Caco-2 (cell line): ENCODE measurements around the gene KLK1. TPM values are rescaled to one million over a fixed set of nuclear protein-coding genes. Genes with fewer than 3 reads are reported as not detected.

Experiments used
- BruUV-seq: library from RNA; stranded (reverse); fragments of 400-500 nt; replicated peaks from 2 replicates; lab custom pipeline; 2021; lab: Mats Ljungman, UMichigan
- CTCF ChIA-PET: fragments of 300-600 bp; sonication (Branson Sonifier 250); formaldehyde crosslinking; loops from one replicate; lab custom pipeline; 2022; ENCODE audit warnings: antibody characterized with exemption; lab: Charles Lee
- POLR2A ChIA-PET: fragments of 300-600 bp; sonication (Branson Sonifier 250); formaldehyde crosslinking; loops from one replicate; lab custom pipeline; 2022; ENCODE audit warnings: antibody characterized with exemption; lab: Charles Lee
- DNase-seq, 2 experiments: peaks; one replicate each; pipeline versions ENCODE4 v3.0.0 to v3.0.0-alpha.2; 2020 to 2022
- H3K27me3 ChIP-seq: replicated peaks from 2 replicates; pipeline ENCODE4 v1.6.0; 2011; ENCODE audit warnings: low read length; ENCODE audit not compliant: control insufficient read depth, insufficient read depth
- H3K36me3 ChIP-seq: 2 replicates; pipeline ENCODE4 v1.5.1; 2011; ENCODE audit warnings: low read length; ENCODE audit not compliant: control insufficient read depth, insufficient read depth
- H3K4me1 ChIP-seq: fragments of 250-450 bp; sonication (Bioruptor Pico); 2 replicates; pipeline ENCODE4 v1.5.1; 2020; ENCODE audit warnings: mild to moderate bottlenecking
- H3K4me3 ChIP-seq: 2 replicates; pipeline ENCODE4 v1.5.1; 2011; ENCODE audit warnings: low read depth, mild to moderate bottlenecking, control low read depth, low read length
- H3K9me3 ChIP-seq: fragments of 250-450 bp; sonication (Bioruptor Pico); 2 replicates; pipeline ENCODE4 v1.5.1; 2020; ENCODE audit warnings: mild to moderate bottlenecking, moderate library complexity
- H3K27ac Mint-ChIP-seq: one replicate; pipeline ENCODE4 v1.8.0; 2022; ENCODE audit warnings: mixed read lengths; ENCODE audit not compliant: unreplicated experiment
- H3K27me3 Mint-ChIP-seq: one replicate; pipeline ENCODE4 v1.8.0; 2022; ENCODE audit warnings: mixed read lengths; ENCODE audit not compliant: insufficient read depth, unreplicated experiment
- H3K36me3 Mint-ChIP-seq: one replicate; pipeline ENCODE4 v1.8.0; 2022; ENCODE audit warnings: mild to moderate bottlenecking, mixed read lengths; ENCODE audit not compliant: insufficient read depth, unreplicated experiment
- H3K4me1 Mint-ChIP-seq: one replicate; pipeline ENCODE4 v1.8.0; 2022; ENCODE audit warnings: low read depth, mixed read lengths; ENCODE audit not compliant: unreplicated experiment
- H3K4me3 Mint-ChIP-seq: one replicate; pipeline ENCODE4 v1.8.0; 2022; ENCODE audit warnings: mild to moderate bottlenecking, moderate library complexity, mixed read lengths; ENCODE audit not compliant: unreplicated experiment
- H3K9me3 Mint-ChIP-seq: one replicate; pipeline ENCODE4 v1.8.0; 2022; ENCODE audit warnings: mixed read lengths; ENCODE audit not compliant: unreplicated experiment
- intact Hi-C: fragments of 100-400 bp; cut with micrococcal nuclease; formaldehyde crosslinking; loops from one replicate; pipeline ENCODE4 v1.10.0; 2022; ENCODE audit not compliant: unreplicated experiment
- total RNA-seq: library from RNA; stranded (reverse); gene quantifications from 2 replicates; pipeline ENCODE4 v1.2.3, GENCODE V29; 2022
- TF ChIP-seq, protein P1 (sequence below), 2 experiments: fragments of 200-600 bp in 1 of 2; IDR thresholded peaks; 1 replicate in 1 of 2; 2 replicates in 1 of 2; pipeline versions ENCODE4 v1.5.1 to v1.8.0; 2011 to 2022; ENCODE audit warnings: antibody characterized with exemption in 1 of 2, control low read depth in 1 of 2, inconsistent platforms in 1 of 2, low read depth in 1 of 2, low read length in 1 of 2, mild to moderate bottlenecking in 1 of 2, moderate library complexity in 1 of 2; ENCODE audit not compliant: insufficient read depth in 1 of 2, severe bottlenecking in 1 of 2, unreplicated experiment in 1 of 2

Gene KLK1
- total RNA-seq, 1 experiment from 2014 or later: 0.73 TPM

DNA sequence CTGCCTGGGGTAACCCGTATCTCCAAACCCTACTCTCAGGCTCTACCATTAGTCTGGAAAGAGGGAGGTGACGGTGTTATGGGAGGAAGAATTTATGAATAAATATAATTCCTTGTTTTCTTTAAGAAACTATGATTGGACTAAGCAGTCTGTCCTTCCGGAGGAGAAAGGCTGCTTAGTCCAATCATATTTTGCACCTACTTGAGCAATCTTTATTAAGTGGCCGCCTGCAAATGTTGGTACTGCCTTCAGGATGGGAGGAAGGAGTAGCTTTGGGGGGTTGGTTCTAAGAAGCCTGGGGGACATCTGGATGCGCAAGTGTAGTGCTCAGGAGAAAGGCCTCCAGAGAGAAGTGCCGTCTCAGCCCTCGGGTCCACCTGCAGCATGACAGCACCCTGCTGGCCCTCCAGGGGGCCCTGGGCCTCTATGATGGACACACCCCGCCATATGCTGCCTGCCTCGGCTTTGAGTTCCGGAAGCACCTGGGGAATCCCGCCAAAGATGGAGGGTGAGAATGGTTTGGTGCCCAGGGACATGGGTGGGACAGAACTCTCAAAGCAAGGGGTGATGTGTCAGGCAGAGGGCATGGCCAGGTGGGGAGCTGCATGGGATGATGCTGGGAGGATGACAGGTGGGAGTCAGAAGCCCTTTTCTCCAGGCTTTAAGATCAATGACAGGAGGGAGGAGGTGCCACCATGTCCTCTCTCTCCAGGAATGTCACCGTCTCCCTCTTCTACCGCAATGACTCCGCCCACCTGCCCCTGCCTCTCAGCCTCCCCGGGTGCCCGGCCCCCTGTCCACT, 29.3 kb downstream of the KLK1 start:
- Mint-ChIP-seq H3K27me3 (peaks cover 5% of the 10 kb centered on the region), H3K4me1 (peaks cover 7% of the 10 kb centered on the region), H3K36me3 (peaks cover 92% of the 10 kb centered on the region), H3K27ac (peak overlapping the region; percentile 30), H3K9me3 (no peaks in the 10 kb centered on the region), H3K4me3 (no peak overlapping the region)
- ChIA-PET CTCF (no interaction called here), POLR2A (no interaction called here)
- TF ChIP-seq, protein P1, sequence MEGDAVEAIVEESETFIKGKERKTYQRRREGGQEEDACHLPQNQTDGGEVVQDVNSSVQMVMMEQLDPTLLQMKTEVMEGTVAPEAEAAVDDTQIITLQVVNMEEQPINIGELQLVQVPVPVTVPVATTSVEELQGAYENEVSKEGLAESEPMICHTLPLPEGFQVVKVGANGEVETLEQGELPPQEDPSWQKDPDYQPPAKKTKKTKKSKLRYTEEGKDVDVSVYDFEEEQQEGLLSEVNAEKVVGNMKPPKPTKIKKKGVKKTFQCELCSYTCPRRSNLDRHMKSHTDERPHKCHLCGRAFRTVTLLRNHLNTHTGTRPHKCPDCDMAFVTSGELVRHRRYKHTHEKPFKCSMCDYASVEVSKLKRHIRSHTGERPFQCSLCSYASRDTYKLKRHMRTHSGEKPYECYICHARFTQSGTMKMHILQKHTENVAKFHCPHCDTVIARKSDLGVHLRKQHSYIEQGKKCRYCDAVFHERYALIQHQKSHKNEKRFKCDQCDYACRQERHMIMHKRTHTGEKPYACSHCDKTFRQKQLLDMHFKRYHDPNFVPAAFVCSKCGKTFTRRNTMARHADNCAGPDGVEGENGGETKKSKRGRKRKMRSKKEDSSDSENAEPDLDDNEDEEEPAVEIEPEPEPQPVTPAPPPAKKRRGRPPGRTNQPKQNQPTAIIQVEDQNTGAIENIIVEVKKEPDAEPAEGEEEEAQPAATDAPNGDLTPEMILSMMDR (IDR thresholded peaks at IDR 0.05; ENCODE audit: insufficient read depth in 1 of 2, low read depth in 1 of 2, low read length in 1 of 2, severe bottlenecking in 1 of 2, unreplicated experiment in 1 of 2): peak; percentile 11 to 34
- Histone ChIP-seq H3K4me3 (no peak overlapping the region), H3K36me3 (peaks cover 8% of the 10 kb centered on the region), H3K27me3 (no peaks in the 10 kb centered on the region), H3K4me1 (no peaks in the 10 kb centered on the region), H3K9me3 (no peaks in the 10 kb centered on the region)
- DNase-seq: peak; percentile 69 to 71
- intact Hi-C loops: loop anchor here (2.0 kb wide), 1 partner anchor 129 kb away; no protein-coding TSS in a partner anchor
- BruUV-seq: no TSS peak

DNA sequence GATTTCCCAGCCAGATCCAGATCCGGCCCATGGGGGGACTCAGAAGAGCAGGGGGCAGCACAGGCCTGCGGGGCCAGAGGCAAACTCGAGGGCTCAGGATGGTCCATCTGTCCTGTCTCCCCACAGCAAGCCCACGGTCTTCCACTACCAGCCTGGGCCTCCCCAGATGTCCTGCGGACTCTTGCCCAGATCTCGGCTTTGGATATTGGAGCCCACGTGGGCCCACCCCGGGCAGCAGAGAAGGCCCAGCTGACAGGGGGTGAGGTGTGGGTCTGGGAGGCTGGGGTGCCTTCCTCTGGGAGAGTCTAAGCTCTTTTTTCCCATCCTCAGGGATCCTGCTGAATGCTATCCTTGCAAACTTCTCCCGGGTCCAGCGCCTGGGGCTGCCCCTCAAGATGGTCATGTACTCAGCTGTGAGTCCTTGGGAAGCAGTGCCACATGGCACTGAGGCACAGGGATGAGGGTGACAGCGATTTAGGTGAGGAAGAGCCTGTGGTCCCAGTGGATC, 30.0 kb downstream of the KLK1 start:
- peaks cover 5% of the 10 kb centered on the region for H3K27me3 Mint-ChIP-seq
- no peak overlapping the region for H3K4me3 ChIP-seq
- CTCF ChIA-PET: interaction anchor here (1.8 kb wide), 1 partner anchor 129 kb away, joined by 11 read pairs; no protein-coding TSS in a partner anchor
- DNase-seq: no peak
- intact Hi-C loops: loop anchor here (2.0 kb wide), 1 partner anchor 129 kb away; no protein-coding TSS in a partner anchor
- H3K9me3 Mint-ChIP-seq: no peaks in the 10 kb centered on the region
- H3K27me3 ChIP-seq: no peaks in the 10 kb centered on the region
- no TSS peak for BruUV-seq
- no peak overlapping the region for H3K4me3 Mint-ChIP-seq
- peaks cover 7% of the 10 kb centered on the region for H3K4me1 Mint-ChIP-seq
- no peaks in the 10 kb centered on the region for H3K4me1 ChIP-seq
- H3K36me3 ChIP-seq: peaks cover 6% of the 10 kb centered on the region
- H3K27ac Mint-ChIP-seq: peak overlapping the region; percentile 30
- TF ChIP-seq, protein P1 (IDR thresholded peaks at IDR 0.05; ENCODE audit: insufficient read depth in 1 of 2, low read depth in 1 of 2, low read length in 1 of 2, severe bottlenecking in 1 of 2, unreplicated experiment in 1 of 2): no peak
- POLR2A ChIA-PET: no interaction called here
- no peaks in the 10 kb centered on the region for H3K9me3 ChIP-seq
- H3K36me3 Mint-ChIP-seq: peaks cover 92% of the 10 kb centered on the region
